ENCODE data around the gene CREB5.

CREB5 gene

GRCh38 chr7:28853150-28853549 is 440.8 kb downstream of the CREB5 start:
- DNase-seq (ENCODE audit: low read depth, low spot score) = no peak

- DNase-seq (ENCODE audit: low read depth, low spot score) = no peak
These were observed 441.8 kb downstream of the CREB5 start for GRCh38 chr7:28853834-28854749.

GRCh38 chr7:28854750-28855074 is 442.4 kb downstream of the CREB5 start:
- DNase-seq (ENCODE audit: low read depth, low spot score) = no peak

GRCh38 chr7:28855538-28856217 is 443.4 kb downstream of the CREB5 start:
- DNase-seq (ENCODE audit: low read depth, low spot score) = no peak

- no peak for DNase-seq (ENCODE audit: low read depth, low spot score)
These were observed 444.3 kb downstream of the CREB5 start for GRCh38 chr7:28856656-28857055.

- no peak for DNase-seq (ENCODE audit: low read depth, low spot score)
These were observed 445.9 kb downstream of the CREB5 start for GRCh38 chr7:28858206-28858605.

- DNase-seq (ENCODE audit: low read depth, low spot score) = no peak
These were observed 446.6 kb downstream of the CREB5 start for GRCh38 chr7:28858895-28859294.

- DNase-seq (ENCODE audit: low read depth, low spot score) = no peak
These were observed 449.5 kb downstream of the CREB5 start for GRCh38 chr7:28861825-28862224.

- no peak for DNase-seq (ENCODE audit: low read depth, low spot score)
These were observed 450.4 kb downstream of the CREB5 start for GRCh38 chr7:28862595-28863272.

GRCh38 chr7:28865601-28866144 is 453.4 kb downstream of the CREB5 start:
- no peak for DNase-seq (ENCODE audit: low read depth, low spot score)

GRCh38 chr7:28868712-28869111 is 456.4 kb downstream of the CREB5 start:
- no peak for DNase-seq (ENCODE audit: low read depth, low spot score)

- DNase-seq (ENCODE audit: low read depth, low spot score) = no peak
These were observed 458.8 kb downstream of the CREB5 start for GRCh38 chr7:28871077-28871476.

- no peak for DNase-seq (ENCODE audit: low read depth, low spot score)
These were observed 459.3 kb downstream of the CREB5 start for GRCh38 chr7:28871631-28872030.

- no peak for DNase-seq (ENCODE audit: low read depth, low spot score)
These were observed 459.9 kb downstream of the CREB5 start for GRCh38 chr7:28872226-28872625.

- DNase-seq (ENCODE audit: low read depth, low spot score) = no peak
These were observed 461.0 kb downstream of the CREB5 start for GRCh38 chr7:28873365-28873764.

- no peak for DNase-seq (ENCODE audit: low read depth, low spot score)
These were observed 461.7 kb downstream of the CREB5 start for GRCh38 chr7:28874001-28874400.

Data from brain pericyte (primary cell).